ENCODE measurements around the gene LUC7L. TPM values are rescaled to one million over a fixed set of nuclear protein-coding genes. Genes with fewer than 3 reads are reported as not detected.

LUC7L gene
- total RNA-seq, 1 experiment from 2014 or later: 137 TPM

GRCh38 chr16:269061-269796, 40.0 kb upstream of the LUC7L start:
- no CpG with 5 or more reads among the region's 24 CpGs for WGBS (ENCODE audit: extremely low coverage, insufficient read length, low lambda C conversion rate)
- H2AFZ ChIP-seq (ENCODE audit: low read length): no peak overlapping the region
- peak; percentile 36 for DNase-seq
- no peaks in the 10 kb centered on the region for H3K23me2 ChIP-seq (ENCODE audit: insufficient read length, low read depth, low read length, poor library complexity, severe bottlenecking)
- no peaks in the 10 kb centered on the region for H3K79me2 ChIP-seq (ENCODE audit: insufficient read depth, low read length)
- Mint-ChIP-seq H3K9me3 (no peaks in the 10 kb centered on the region; a peak in 1 of 5 replicates), H3K27me3 (ENCODE audit: low read depth) (peaks cover 3% of the 10 kb centered on the region), H3K36me3 (ENCODE audit: insufficient read depth in 1 of 3, low read depth in 3 of 3) (peaks cover 0 to 2% (median 0%) of the 10 kb centered on the region in 3 experiments; a peak in 1 of 7 replicates), H3K4me3 (no peak overlapping the region), H3K27ac (no peak overlapping the region), H3K4me1 (peaks cover 0 to 6% of the 10 kb centered on the region in 2 experiments; a peak in 1 of 4 replicates)
- no peak overlapping the region for H2BK12ac ChIP-seq (ENCODE audit: insufficient read length, low read depth, low read length)
- H2AK5ac ChIP-seq (ENCODE audit: insufficient read length, low read length): no peak overlapping the region
- H3K18ac ChIP-seq (ENCODE audit: insufficient read length, low read depth, low read length): no peak overlapping the region
- H3K4me2 ChIP-seq (ENCODE audit: insufficient read depth, insufficient read length, low read length): no peak overlapping the region
- H3K27ac ChIP-seq (ENCODE audit: insufficient read length, low read depth, low read length): no peak overlapping the region
- H3K4ac ChIP-seq (ENCODE audit: low read depth, low read length): no peak overlapping the region
- H3K9me3 ChIP-seq (ENCODE audit: control insufficient read depth, low read depth, low read length): no peaks in the 10 kb centered on the region
- no peak overlapping the region for H3K14ac ChIP-seq (ENCODE audit: insufficient read depth, low read length)
- H2BK20ac ChIP-seq (ENCODE audit: low read depth, low read length, poor library complexity, severe bottlenecking): no peak overlapping the region
- no peaks in the 10 kb centered on the region for H3K27me3 ChIP-seq (ENCODE audit: insufficient read depth, low read length)
- no peak overlapping the region for H4K5ac ChIP-seq (ENCODE audit: insufficient read length, low read depth, low read length)
- H4K91ac ChIP-seq (ENCODE audit: insufficient read length, low read depth, low read length): no peak overlapping the region
- no peak overlapping the region for H2BK5ac ChIP-seq (ENCODE audit: insufficient read length, low read length)
- H3K23ac ChIP-seq (ENCODE audit: insufficient read length, low read depth, low read length): no peak overlapping the region
- H3K79me1 ChIP-seq (ENCODE audit: insufficient read depth, low read depth, low read length, poor library complexity, severe bottlenecking): no peaks in the 10 kb centered on the region
- no peak for TF ChIP-seq CTCF (conservative IDR thresholded peaks at IDR 0.05)
- no peak overlapping the region for H3K56ac ChIP-seq (ENCODE audit: insufficient read length, low read depth, low read length)
- no peak overlapping the region for H3K9ac ChIP-seq (ENCODE audit: extremely low read depth, insufficient read length, low read length)
- no peak overlapping the region for H3T11ph ChIP-seq (ENCODE audit: low read length)
- H2BK120ac ChIP-seq (ENCODE audit: low read depth, low read length, poor library complexity, severe bottlenecking): no peak overlapping the region
- no peaks in the 10 kb centered on the region for H3K4me1 ChIP-seq (ENCODE audit: insufficient read depth, low read length)
- H4K20me1 ChIP-seq (ENCODE audit: control insufficient read depth, insufficient read depth, insufficient read length): no peaks in the 10 kb centered on the region
- H2BK15ac ChIP-seq (ENCODE audit: low read depth, low read length): no peak overlapping the region
- H4K8ac ChIP-seq (replicated peaks; ENCODE audit: insufficient read length, low read depth, low read length): no peak overlapping the region
